Activated T-cell treated with anti-CD3 and anti-CD28 coated beads, Interleukin-2, amount 50 U/mL, for 24 hours (primary cell): ENCODE data around the gene RASEF.

Source experiments
- DNase-seq: peaks from one replicate; pipeline ENCODE4 v3.0.0-alpha.2; 2020
- H3K27ac Mint-ChIP-seq: 2 replicates; pipeline ENCODE4 v1.8.0; 2020; ENCODE audit warnings: mild to moderate bottlenecking, mixed read lengths
- H3K27me3 Mint-ChIP-seq: 2 replicates; pipeline ENCODE4 v1.8.0; 2020; ENCODE audit warnings: mixed read lengths
- H3K36me3 Mint-ChIP-seq: 2 replicates; pipeline ENCODE4 v1.8.0; 2020; ENCODE audit warnings: low read depth, mixed read lengths
- H3K4me1 Mint-ChIP-seq: 2 replicates; pipeline ENCODE4 v1.8.0; 2020; ENCODE audit warnings: low read depth, mixed read lengths
- H3K4me3 Mint-ChIP-seq: 2 replicates; pipeline ENCODE4 v1.8.0; 2020; ENCODE audit warnings: mild to moderate bottlenecking, moderate library complexity, mixed read lengths
- H3K9me3 Mint-ChIP-seq: 2 replicates; pipeline ENCODE4 v1.8.0; 2020; ENCODE audit warnings: mixed read lengths

RASEF gene

DNA sequence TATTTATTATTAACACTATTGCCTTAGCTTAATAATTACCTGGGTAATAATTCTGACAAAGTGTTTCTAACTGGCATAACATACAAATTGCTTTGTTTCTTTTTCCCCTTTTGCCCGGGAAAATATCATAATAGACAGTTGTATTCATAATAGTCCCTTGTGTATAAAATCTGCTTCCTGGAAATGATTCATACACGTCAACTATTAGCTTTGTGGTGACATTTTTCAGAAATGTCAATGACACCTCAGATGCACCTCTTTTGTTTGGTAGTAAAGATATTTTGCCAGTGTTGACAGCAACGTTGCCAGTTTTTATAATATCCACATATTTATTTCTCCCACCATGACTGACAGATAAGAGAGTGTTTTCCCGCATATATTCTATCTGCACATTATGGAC lies 73.0 kb downstream of the RASEF start:
- Mint-ChIP-seq H3K4me1 (no peaks in the 10 kb centered on the region), H3K27me3 (no peaks in the 10 kb centered on the region), H3K36me3 (no peaks in the 10 kb centered on the region), H3K9me3 (no peaks in the 10 kb centered on the region), H3K4me3 (no peak overlapping the region), H3K27ac (no peak overlapping the region)
- no peak for DNase-seq

DNA sequence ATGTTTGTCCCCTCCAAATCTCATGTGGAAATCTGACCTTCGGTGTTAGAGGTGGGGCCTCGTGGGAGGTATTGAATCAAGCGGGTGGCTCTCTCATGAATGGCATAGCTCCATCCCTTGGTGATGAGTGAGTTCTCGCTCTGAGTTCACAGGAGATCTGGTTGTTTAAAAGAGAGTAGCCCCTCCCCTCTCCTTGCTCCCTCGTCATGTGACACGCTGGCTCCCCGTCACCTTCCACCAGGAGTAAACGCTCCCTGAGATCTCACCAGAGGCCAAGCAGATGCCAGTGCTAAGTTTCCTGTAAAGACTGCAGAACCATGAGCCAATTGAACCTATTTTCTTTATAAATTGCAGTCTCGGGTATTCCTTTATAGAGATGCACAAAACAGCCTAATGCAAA lies 74.5 kb downstream of the RASEF start:
- H3K27ac Mint-ChIP-seq: no peak overlapping the region
- no peaks in the 10 kb centered on the region for H3K4me1 Mint-ChIP-seq
- no peaks in the 10 kb centered on the region for H3K9me3 Mint-ChIP-seq
- no peak for DNase-seq
- no peaks in the 10 kb centered on the region for H3K36me3 Mint-ChIP-seq
- H3K27me3 Mint-ChIP-seq: no peaks in the 10 kb centered on the region
- no peak overlapping the region for H3K4me3 Mint-ChIP-seq

DNA sequence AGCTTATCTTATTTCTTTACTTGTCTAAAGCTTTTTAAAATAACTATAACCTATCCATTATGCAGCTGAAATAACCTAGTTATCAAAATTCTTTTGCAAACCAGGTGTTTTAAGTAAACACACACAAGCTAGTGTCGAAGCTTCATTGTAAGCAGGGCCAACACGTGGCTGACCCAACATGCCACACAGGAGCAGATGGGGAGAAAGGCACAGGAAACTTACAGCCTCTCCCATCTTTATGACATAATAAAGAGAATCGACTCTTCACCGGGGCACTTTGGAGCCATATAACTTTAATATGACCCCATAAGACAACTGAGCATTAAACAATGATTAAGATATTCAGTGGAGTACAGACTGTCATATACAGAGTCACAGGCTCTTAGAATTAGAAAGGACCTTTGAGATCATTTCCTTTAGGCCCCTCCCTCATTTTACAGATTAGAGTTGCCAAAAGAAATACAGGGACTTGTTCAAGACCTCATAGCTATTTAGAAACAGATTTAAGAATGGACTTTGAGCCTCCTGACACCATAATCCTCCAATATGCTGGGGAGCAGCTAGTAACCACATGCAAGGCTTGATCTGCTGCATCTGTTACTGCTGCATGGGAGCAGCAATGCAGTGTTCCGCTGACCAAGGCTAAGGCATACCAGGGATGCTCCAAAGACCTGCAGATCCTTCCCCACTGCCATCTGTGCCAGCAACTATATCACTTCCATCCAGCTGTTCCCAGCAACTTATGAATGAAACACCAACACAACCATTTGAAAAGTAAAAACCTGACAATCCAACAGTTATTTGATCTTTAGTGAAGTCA lies 75.4 kb downstream of the RASEF start:
- Mint-ChIP-seq H3K36me3 (no peaks in the 10 kb centered on the region), H3K27ac (no peak overlapping the region), H3K4me1 (no peaks in the 10 kb centered on the region), H3K27me3 (no peaks in the 10 kb centered on the region), H3K9me3 (no peaks in the 10 kb centered on the region), H3K4me3 (no peak overlapping the region)
- DNase-seq: no peak

DNA sequence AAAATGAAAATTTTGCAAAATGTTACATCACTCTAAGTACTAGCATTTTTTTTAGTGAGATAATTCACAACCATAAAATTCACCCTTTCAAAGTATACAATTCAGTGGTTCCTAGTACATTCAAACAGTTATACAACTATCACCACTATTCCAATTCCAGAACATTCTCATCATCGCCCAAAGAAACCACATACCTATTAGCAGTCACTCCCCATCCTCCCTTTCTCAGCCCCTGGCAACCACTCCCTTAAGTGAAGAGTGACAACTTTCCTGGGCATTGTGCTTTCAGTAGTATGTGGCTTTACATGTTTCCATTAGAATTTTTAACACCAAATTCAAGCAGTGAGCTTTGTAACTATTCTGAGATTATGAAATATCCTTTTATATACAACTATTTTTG lies 81.4 kb downstream of the RASEF start:
- H3K27me3 Mint-ChIP-seq: no peaks in the 10 kb centered on the region
- H3K9me3 Mint-ChIP-seq: no peaks in the 10 kb centered on the region
- no peaks in the 10 kb centered on the region for H3K4me1 Mint-ChIP-seq
- H3K36me3 Mint-ChIP-seq: no peaks in the 10 kb centered on the region
- no peak for DNase-seq
- H3K27ac Mint-ChIP-seq: no peak overlapping the region
- H3K4me3 Mint-ChIP-seq: no peak overlapping the region

DNA sequence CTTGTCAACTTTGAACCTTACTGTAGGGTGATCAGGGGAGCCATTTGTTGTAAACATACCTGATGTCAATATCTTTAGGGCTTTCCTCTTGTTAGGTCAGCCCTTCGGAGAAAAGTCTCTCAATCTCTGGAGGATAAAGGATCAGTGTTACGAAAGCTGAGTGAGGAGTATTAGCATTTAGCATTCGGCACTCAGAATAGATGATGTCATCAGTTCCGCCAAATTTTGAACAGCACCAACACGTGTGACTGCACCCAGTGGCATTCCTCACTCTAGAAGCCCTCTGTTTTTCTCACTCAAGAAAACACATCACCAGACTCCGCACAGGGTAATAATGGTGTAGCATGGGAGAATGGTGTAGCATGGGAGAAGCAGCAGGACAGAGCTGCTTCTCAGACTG lies 87.8 kb downstream of the RASEF start:
- H3K36me3 Mint-ChIP-seq: no peaks in the 10 kb centered on the region
- no peak for DNase-seq
- no peaks in the 10 kb centered on the region for H3K27me3 Mint-ChIP-seq
- H3K4me1 Mint-ChIP-seq: no peaks in the 10 kb centered on the region
- no peak overlapping the region for H3K27ac Mint-ChIP-seq
- H3K9me3 Mint-ChIP-seq: no peaks in the 10 kb centered on the region
- no peak overlapping the region for H3K4me3 Mint-ChIP-seq

DNA sequence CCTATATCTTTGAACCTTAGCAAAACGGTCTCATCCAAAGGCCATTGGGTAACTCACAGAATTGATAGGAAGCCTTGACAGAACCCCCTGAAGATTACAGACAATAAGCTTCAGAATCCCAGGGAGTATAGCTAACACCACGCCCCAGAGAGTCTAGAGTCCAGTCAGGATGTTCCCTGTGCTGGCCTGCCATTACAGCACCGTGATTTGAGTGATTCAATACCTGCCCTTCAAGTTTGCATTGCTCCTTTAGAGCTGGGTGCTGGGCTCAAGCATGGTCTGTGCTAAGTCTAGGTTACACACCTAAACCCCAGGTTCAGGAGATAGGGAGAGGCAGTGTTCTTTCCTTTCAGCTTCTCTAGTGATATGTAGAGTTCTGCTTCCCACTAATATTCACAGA lies 90.5 kb downstream of the RASEF start:
- Mint-ChIP-seq H3K4me3 (no peak overlapping the region), H3K27me3 (no peaks in the 10 kb centered on the region), H3K27ac (no peak overlapping the region), H3K9me3 (no peaks in the 10 kb centered on the region), H3K36me3 (no peaks in the 10 kb centered on the region), H3K4me1 (no peaks in the 10 kb centered on the region)
- DNase-seq: no peak

DNA sequence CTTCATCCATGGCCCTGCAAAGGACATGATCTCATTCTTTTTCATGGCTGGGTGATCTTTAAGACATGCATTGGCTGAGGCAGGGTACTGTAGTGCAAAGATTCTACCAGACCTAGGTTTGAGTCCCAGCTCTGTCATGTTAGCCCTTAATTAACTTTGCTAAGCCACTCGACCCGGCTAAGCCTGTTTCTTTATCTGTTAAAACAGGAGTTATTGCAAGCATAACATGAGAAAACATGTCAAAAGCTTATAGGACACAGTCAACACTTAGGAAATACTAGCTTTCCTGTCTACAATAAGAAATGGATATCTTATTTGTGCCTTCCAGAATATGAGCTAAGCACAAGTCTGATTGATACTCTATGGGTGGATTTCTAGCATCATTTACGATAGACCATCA lies 92.6 kb downstream of the RASEF start:
- Mint-ChIP-seq H3K4me1 (no peaks in the 10 kb centered on the region), H3K4me3 (no peak overlapping the region), H3K27ac (no peak overlapping the region), H3K9me3 (no peaks in the 10 kb centered on the region), H3K36me3 (no peaks in the 10 kb centered on the region), H3K27me3 (no peaks in the 10 kb centered on the region)
- no peak for DNase-seq

DNA sequence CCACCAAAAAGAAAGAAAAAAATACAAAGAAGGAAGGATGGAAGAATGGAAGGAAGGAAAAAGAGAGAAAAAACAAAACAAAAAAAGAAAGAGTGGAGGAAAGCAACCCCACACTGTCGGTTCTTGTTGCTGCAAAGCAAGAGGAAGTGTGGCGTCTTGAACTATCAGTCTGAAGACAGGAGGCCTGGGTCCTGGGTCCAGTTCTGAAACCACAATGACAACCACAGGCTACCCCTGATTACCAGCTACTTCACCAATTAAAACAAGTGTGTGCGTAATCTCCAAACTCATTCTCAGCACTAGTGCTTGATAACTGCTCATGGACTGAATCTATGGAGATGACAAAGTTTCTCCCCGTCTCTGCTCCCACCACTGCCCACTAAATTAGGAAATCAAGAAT lies 93.7 kb downstream of the RASEF start:
- H3K27ac Mint-ChIP-seq: no peak overlapping the region
- no peaks in the 10 kb centered on the region for H3K27me3 Mint-ChIP-seq
- H3K4me3 Mint-ChIP-seq: no peak overlapping the region
- no peaks in the 10 kb centered on the region for H3K9me3 Mint-ChIP-seq
- H3K36me3 Mint-ChIP-seq: no peaks in the 10 kb centered on the region
- H3K4me1 Mint-ChIP-seq: no peaks in the 10 kb centered on the region
- DNase-seq: no peak

DNA sequence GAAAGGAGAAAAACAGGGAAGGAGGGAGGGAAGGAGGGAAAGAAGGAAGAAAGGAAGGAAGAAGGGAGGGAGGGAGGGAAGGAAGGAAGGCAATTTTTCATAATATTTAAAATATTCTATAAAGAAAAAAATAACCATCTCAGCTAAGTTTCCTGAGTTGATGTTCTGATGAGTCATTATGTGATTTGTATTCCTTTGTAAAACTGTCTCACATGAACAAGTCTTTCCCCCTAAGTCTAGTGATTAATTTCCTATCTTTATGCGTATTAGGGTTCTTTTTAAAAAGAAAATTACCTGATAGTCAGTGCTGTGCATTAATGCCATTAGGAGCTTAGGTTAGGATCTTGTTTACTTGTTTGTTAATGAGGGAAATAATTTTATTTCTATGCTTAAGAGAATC lies 94.1 kb downstream of the RASEF start:
- no peaks in the 10 kb centered on the region for H3K27me3 Mint-ChIP-seq
- no peak overlapping the region for H3K27ac Mint-ChIP-seq
- H3K36me3 Mint-ChIP-seq: no peaks in the 10 kb centered on the region
- no peak overlapping the region for H3K4me3 Mint-ChIP-seq
- no peaks in the 10 kb centered on the region for H3K9me3 Mint-ChIP-seq
- H3K4me1 Mint-ChIP-seq: no peaks in the 10 kb centered on the region
- DNase-seq: no peak

DNA sequence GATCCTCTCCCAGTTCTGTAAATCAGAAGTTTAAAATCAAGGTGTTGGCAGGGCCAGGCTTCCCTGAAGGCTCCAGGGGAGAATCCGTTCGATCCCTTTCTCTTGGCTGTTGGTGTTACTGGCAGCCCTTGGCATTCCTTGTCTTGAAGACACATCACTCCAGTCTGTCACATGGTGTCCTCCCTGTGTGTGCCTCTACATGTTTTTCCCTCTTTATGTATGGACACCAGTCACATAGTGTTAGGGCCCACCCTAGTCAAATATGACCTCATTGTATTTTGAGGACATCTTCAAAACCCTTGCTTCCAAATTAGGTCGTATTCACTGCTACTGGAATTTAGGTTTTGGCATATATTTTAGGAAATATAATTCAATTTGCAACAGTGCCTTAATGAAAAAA lies 94.6 kb downstream of the RASEF start:
- Mint-ChIP-seq H3K9me3 (no peaks in the 10 kb centered on the region), H3K4me1 (no peaks in the 10 kb centered on the region), H3K4me3 (no peak overlapping the region), H3K27me3 (no peaks in the 10 kb centered on the region), H3K27ac (no peak overlapping the region), H3K36me3 (no peaks in the 10 kb centered on the region)
- DNase-seq: no peak

DNA sequence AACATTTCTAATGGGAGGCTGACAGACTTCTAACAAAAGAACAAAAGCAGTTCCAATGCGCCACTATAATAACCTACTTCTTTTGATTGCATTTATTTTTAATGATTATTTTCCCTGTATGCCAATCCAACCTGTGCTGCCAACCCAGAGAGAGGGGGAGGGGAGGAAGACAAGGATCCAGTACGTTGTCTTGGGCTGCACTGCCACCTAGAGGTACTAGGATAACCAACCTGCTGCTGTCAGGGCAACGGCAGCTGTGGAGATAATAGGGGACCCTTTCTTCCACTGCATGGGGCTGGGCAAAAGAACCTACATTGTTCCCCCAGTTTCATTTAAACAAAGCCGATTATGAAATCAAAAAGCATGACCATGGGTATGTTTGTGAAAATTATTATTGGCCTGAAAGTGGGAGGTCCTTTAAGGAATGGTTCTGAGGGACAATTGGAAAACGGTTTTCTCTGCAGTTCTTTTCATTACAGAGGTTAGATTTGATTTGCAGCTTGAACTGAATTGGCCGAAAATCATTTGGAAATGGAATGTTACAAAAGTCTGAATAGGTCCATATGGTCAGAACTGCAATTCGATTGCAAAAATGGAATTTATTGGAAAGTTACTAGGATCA lies 101.3 kb downstream of the RASEF start:
- Mint-ChIP-seq H3K27me3 (no peaks in the 10 kb centered on the region), H3K27ac (no peak overlapping the region), H3K4me3 (no peak overlapping the region), H3K36me3 (no peaks in the 10 kb centered on the region), H3K9me3 (no peaks in the 10 kb centered on the region), H3K4me1 (no peaks in the 10 kb centered on the region)
- peak; percentile 44 for DNase-seq

DNA sequence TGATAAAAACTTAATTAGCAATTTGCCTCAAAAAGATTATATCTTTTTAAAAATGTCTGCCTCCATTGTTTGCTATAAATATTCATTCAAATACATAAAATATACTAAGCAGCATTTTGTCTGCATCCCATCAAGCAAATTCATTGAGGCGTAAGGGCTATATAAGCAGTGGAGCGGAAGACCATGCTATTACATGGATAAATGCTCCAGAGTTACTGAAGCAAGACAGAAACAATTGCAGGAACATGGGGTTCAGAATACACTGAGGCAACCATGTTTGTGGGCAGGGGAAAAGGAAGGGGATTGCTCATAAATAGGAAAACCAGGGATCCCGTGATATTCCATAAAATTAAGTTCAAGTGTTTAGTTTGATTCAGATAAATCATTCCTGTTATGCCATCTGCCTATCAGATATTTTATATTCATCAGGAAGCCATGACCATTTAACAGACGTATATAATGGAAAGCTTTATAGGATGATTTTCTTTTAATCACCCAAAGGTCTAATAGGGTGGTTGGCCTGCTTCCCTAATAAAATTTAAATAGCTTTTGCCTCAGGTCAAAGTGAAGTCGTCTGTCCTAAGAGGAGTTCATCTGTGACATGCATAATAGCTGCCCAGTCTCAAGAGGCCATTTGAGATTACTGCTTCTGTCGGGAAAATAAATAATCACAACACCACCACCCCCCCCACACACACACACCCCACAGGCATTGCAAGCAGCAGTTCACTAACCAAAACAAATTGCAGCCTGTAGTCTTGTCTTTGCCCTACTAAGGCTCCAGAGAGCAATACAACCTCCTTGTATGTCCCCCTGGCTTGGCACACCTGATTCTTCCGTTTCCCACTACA lies 105.2 kb downstream of the RASEF start:
- no peaks in the 10 kb centered on the region for H3K36me3 Mint-ChIP-seq
- no peak overlapping the region for H3K4me3 Mint-ChIP-seq
- no peaks in the 10 kb centered on the region for H3K27me3 Mint-ChIP-seq
- no peaks in the 10 kb centered on the region for H3K9me3 Mint-ChIP-seq
- no peaks in the 10 kb centered on the region for H3K4me1 Mint-ChIP-seq
- no peak overlapping the region for H3K27ac Mint-ChIP-seq
- no peak for DNase-seq

DNA sequence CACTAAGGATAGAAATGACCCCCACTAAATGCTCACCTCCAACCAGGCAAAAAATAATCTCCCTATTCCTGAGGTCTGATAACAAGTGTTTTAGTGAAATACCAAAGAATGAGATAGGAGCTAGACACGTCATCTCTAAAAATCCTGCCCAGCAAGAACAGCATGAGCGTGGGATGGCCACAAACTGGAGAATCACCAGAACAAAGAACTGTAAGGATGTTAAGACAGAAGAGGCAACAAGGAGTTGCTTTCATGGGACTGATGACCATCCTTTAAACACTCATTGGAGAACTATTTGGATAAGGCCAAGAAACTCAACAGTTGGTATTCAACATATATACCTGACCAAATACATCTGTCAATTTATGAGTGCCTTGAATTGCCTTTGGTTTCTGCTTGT lies 113.7 kb downstream of the RASEF start:
- no peaks in the 10 kb centered on the region for H3K27me3 Mint-ChIP-seq
- H3K36me3 Mint-ChIP-seq: no peaks in the 10 kb centered on the region
- no peaks in the 10 kb centered on the region for H3K9me3 Mint-ChIP-seq
- DNase-seq: no peak
- H3K27ac Mint-ChIP-seq: no peak overlapping the region
- H3K4me1 Mint-ChIP-seq: no peaks in the 10 kb centered on the region
- no peak overlapping the region for H3K4me3 Mint-ChIP-seq

DNA sequence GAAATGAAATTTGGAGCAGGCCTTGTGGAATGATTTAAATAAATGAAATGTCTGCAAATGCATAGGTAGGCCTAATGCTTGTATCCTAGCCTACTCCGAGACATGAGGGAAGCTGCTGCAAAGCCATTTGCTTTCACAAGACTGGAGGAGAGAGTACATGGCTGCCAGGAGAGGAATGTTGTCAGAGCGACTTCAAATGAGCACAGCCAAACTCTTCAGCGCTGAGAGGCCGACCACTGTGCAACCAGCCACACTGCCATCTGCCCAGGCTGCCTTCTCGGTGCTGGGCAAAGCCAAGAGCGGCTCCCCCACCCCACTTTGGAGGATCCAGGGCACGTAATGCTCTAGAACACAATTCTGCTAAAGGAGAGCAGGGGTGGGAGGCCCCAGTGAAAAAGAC lies 122.6 kb downstream of the RASEF start:
- no peak overlapping the region for H3K27ac Mint-ChIP-seq
- H3K27me3 Mint-ChIP-seq: no peaks in the 10 kb centered on the region
- H3K9me3 Mint-ChIP-seq: no peaks in the 10 kb centered on the region
- no peak for DNase-seq
- H3K4me1 Mint-ChIP-seq: no peaks in the 10 kb centered on the region
- no peak overlapping the region for H3K4me3 Mint-ChIP-seq
- H3K36me3 Mint-ChIP-seq: no peaks in the 10 kb centered on the region

DNA sequence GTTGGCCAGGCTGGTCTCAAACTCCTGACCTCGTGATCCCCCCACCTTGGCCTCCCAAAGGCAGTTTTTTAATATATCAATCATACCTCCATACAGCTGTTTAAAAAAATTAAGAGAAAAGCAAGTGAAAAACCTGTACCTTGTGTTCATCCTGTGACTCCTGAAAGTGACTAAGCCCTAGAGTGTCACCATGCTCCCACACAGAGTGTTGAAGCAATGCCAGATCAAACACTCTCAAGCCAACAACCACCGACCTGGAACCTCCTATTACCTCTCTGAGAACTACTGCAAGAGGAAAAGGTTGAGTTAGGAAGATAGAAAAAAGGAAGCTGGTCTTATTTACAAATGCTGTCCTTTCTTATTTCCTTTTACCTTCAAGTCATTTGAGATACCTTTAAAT lies 123.5 kb downstream of the RASEF start:
- no peak overlapping the region for H3K27ac Mint-ChIP-seq
- H3K4me1 Mint-ChIP-seq: no peaks in the 10 kb centered on the region
- no peaks in the 10 kb centered on the region for H3K36me3 Mint-ChIP-seq
- no peaks in the 10 kb centered on the region for H3K27me3 Mint-ChIP-seq
- no peaks in the 10 kb centered on the region for H3K9me3 Mint-ChIP-seq
- no peak for DNase-seq
- H3K4me3 Mint-ChIP-seq: no peak overlapping the region
